NK-92 treated with Interleukin-12 subunit alpha and Interleukin-12 subunit beta, amount 100 ng/mL, for 24 hours (cell line): ENCODE data around the gene CASTOR1.

Experiments used
- DNase-seq: peaks from one replicate; lab custom pipeline; 2025; lab: John Stamatoyannopoulos, UW

Gene CASTOR1

GRCh38 chr22:30284172-30284571, 5.1 kb downstream of the CASTOR1 start:
- no peak for DNase-seq

DNA sequence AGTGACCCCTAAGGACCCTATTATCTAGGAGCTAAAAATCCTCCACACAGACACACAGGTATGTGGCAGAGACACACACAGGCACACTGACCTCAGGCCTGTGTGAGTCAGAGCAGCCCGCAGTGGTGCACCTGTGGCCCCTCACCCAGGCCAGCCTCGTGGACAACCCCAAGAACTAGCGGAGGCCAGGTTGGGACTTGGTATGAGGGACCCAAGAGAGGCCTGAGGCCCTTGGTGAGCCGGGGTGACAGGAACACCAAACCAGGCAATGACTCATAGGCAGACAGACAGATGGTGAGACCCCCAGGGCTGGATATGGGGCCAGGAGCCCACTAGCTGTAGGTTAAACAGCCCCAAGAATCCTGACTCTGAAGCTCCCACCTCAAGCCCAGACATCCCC, 6.0 kb downstream of the CASTOR1 start:
- DNase-seq = no peak

- no peak for DNase-seq
Observed at GRCh38 chr22:30282616-30283046, 6.7 kb downstream of the CASTOR1 start.

GRCh38 chr22:30280505-30280904, 8.8 kb downstream of the CASTOR1 start:
- no peak for DNase-seq

- DNase-seq = no peak
Observed at GRCh38 chr22:30279932-30280331, 9.4 kb downstream of the CASTOR1 start.

DNA sequence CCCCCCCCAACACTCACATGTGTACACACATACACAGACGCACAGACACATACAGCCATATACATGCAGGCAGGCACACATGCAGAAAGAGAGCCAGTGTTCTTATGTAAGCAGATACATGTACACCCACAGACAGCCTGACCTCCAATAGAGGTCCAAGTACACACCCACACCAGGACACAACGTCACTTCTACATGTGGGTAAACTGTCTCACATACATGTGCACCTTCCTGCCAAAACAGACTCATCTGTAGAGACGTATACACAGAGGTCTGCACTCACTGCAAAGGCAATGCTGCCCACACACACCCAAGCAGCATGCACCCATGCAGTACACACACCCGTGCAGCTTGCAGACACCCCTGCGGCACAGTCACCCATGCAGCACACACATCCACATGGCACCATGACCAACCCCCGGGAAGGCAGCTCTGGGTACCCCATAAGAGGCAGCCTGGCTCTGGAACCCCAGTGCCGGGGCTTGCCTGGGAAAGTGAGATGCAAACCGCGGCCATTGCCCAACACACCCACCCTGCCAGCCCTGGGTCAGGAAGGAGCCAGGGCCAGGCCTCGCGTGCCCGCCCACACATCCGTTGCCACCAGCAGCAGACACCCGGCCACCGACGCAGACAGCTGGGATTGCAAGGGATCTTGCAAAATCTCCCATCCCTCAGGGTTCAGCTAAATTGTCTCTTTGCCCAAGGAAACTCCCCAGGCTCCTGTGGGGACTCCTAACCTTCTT, 10.1 kb downstream of the CASTOR1 start:
- DNase-seq = no peak

DNA sequence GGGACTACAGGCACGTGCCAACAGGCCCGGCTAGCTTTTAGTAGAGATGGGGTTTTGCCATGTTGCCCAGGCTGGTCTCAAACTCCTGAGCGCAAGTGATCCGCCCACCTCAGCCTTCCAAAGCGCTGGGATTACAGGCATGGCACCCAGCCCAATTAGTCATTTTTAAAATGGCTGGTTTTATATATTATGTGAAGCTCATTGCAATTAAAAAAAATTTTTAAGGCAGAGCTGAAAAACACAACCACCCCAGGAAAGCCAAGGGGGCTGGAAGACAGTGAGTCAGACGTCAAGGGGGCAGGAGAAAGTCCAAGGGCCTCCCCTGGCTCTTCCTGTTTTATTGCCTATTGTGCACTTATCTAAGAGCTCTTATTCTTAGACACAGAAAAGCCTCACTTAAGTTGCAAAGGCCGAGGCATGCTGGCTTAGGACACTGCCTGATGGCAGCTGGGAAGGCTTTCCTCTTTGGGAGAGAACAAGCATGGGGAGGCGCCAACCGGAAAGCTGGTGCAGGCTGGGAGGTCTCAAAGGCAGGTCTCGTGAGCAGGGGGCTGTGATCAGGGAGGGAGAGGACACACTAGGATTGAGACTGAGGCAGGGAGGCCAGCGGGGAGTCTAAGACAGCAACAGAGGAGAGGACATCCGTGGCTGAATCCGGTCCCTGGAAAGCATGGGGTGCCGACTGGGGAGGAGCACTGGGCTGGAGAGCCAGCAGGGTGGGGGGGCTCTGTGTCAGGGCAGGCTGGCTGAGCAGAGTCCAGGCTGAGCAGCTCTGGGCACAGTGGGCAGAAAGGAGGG, 11.6 kb downstream of the CASTOR1 start:
- no peak for DNase-seq

- no peak for DNase-seq
Observed at GRCh38 chr22:30276039-30276438, 13.3 kb downstream of the CASTOR1 start.

DNA sequence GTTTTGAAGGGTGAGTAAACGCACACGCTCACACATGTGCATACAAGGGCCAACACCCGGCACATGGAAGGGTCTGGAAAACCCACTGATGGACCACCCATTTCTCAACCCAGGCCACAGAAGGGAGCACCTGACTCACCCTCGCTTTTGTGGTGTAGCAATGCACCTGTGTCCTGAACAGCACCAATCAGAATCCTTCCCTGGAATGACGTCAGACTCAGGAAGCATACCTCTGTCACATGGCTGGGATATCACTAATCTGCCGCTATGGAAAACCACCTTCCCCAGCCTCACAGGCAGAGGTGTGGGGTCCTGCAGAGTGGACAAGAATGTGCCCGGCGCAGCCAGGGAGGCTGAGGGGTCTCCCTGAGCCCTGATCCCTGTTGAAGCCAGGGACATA, 13.7 kb downstream of the CASTOR1 start:
- DNase-seq = peak; percentile 5

GRCh38 chr22:30274437-30274812, 14.9 kb downstream of the CASTOR1 start:
- DNase-seq = no peak

DNA sequence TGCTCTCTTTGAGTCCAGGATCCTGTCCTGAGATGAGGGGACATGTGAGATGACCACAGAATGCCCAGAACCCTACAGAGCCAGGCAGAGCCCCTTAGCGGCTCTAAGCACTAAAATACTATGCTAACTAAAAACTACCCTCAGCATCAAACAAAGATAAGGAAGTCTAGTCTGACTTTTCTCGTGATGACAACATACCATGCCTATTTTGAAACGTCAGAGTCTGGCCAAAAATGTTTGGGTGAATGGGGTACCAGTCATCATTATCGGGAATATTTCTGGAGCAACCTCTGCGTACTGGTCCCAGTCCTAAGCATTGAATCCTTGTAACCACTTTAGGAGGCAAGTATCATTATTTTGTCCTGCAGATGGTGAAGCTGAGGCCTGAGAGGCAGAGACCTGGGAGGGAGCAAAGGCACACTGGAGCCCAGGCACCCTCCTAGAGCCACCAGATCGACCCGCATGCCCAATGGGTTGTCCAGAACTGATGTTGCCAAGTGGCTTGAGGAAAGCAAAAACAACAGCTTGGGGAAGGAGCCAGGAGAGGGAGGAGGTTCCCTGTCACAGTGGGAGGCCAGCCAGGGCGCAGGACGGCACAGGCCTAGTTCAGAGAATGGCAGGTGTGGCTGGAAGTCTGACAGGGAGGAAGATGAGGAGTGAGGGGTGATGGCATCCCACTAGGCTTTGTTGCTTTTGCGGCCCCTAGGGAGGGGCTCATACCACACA, 15.4 kb downstream of the CASTOR1 start:
- DNase-seq = no peak

DNA sequence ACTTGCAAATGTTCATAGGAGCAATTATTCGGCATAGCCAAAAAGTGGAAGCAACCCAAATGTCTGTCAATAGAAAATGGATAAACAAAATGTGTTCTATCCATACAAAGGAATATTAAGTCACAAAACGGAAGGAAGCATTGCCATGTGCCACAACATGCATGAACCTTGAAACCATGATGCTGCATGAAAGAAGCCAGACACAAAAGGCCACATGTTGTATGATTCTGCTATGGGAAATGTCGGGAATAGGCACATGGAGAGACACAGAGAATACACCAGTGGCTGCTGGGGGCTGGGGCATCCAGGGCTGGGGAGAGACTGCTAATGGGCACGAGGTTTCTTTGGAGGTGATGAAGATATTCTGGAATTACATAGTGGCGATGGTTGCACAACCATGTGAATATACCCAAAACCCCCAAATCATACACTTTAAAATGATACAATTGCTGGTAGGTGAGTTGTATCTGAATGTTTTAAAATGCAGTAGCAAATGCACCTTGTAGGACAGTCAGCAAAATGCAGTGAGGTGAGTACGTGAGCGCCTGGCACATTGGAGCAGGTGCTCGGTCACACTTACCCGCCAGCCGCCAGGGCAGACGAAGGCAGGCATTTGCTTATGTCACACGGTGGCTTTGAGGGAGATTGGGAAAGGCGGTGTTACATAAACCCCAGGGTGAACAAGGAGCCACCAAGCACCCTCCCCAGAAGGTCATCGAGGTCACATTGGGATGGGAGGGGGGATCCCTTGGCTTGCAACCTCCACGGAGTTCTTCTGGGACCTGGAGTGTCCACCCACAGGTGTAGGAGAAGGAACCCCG, 16.3 kb downstream of the CASTOR1 start:
- no peak for DNase-seq

DNA sequence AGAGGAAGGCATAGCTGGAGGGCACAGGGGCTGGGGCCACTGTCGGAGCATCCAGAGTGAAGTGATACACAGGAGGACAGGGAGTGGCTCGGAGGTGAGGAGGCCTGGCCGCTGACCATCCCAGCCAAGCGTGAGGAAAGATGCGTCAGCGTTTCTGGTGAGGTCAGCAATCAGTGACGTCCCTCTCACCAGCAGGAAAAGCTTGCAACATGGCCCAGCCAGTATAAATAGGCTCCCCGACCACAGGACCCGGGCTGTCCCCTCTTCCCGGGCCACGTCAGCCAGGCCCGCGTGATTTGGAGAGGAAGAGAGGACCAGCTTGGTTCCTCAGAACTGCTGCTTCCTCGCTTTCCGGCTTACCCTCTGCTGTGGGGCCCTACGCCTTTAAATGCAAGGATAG, 18.5 kb downstream of the CASTOR1 start:
- no peak for DNase-seq

DNA sequence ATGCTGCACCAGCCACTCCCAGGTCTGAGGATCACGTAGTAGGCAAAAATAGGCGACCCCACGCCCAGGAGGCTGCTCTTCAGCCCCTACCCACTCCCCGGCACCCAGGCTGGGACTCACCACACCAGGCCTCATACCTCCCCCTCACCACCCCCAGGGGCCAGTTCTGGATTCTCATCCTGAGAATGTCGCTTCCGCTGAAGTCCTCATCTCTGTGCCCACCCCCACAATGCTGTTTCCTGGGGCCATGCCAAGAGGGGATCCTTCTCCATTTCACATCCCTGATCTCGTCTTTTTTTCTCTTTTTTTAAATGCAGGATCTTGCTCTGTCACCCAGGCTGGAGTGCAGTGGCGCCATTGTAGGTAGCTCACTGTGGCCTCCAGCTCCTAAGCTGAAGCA, 21.0 kb downstream of the CASTOR1 start:
- no peak for DNase-seq

DNA sequence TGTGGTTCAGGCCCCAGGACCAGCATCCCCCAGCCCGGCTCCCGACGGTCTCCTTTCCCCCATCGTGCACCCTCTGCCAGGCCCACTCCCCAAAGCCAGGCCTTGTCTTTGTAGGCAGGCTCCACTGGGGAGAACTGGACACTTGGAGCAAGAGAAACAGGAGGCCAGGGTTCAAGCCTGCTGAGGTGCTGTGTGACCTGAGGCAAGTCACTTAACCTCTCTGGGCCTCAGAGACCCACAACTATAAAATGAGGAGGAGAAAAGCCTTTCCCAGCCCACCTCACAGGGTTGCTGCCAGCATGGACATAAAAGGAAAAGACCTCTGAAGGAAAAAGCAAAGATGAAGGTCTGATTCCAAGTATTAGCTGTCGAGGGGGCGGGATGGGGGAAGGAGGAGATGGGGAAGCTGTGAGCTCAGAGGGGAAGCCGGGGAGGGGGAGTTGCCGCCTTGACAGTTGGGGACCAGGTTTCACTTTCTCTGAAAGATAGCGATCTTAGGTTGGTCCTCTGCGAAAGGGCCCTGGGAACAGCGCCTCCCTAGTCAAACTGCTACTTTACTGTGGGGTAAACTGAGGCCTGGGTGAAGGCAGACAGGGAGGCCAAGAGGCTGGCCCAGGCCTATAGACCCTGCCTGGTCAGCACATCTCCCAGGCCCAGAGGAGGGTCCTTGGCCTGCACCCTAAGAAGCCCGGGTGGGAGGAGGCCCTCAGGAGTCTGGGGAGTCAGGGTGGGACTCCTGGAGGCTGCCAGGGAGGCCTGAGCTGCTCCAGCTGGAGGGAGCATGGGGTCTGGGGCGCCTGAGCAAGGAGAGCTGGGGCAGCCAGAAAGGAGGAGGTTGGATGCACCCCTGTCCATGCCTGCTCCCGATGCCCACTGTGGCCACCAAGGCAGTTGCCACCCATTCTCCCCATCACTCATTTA, 21.7 kb downstream of the CASTOR1 start:
- DNase-seq = peak; percentile 27

- peak; percentile 70 for DNase-seq
Observed at GRCh38 chr22:30266445-30267381, 22.6 kb downstream of the CASTOR1 start, which contains the start of gene OSM. TSS of gene OSM (minus strand) at chr22:30266851. CDS start at chr22:30266799, 52 bp downstream.

DNA sequence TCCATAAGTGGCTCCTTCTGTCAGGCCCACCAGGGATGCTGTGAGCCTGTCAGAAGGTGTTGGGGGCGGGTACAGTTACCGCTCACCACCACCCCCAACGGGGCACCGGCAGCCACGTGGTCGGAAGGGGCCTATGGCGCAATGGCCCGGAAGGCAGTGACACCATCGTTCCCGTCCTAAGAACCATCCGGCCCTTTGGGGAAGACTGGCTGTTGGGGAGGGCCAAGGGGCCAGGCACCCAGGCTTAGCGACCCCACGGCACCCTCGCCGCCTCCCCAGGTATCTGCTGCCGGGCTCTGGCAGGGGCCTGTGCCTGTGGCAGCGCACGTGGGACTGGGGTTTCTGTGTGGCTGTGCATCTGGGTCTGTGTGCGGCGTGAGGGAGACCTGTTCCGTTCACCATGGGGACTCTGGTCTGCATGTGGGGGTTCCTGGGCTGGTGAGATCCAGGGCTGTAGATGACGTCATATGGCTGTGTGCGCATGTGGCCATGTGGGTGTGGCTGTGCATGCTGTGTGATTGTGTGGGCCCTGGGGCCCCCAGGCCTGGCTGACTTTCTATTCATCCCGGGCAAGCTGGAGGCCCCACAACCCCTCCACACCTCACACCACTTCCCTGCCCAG, 23.4 kb downstream of the CASTOR1 start:
- peak; percentile 84 for DNase-seq

GRCh38 chr22:30265131-30265720, 24.1 kb downstream of the CASTOR1 start:
- peak; percentile 39 for DNase-seq

- DNase-seq = no peak
Observed at GRCh38 chr22:30263883-30264282, 25.4 kb downstream of the CASTOR1 start.
